HepG2 (cell line): ENCODE data around the gene UQCR11. TPM values are rescaled to one million over a fixed set of nuclear protein-coding genes. Genes with fewer than 3 reads are reported as not detected.

Source experiments
- ARID2 ChIP-seq: sonication (generic); formaldehyde crosslinking; IDR thresholded peaks from 2 replicates; pipeline ENCODE4 v1.8.1; 2022; ENCODE audit warnings: mild to moderate bottlenecking, missing genetic modification reagents, borderline replicate concordance
- EEA1 ChIP-seq: sonication (generic); formaldehyde crosslinking; IDR thresholded peaks from 2 replicates; pipeline ENCODE4 v1.5.1; 2020; ENCODE audit warnings: mild to moderate bottlenecking, missing genetic modification reagents, borderline replicate concordance
- EP300 ChIP-seq, 3 experiments: sonication (generic) in 1 of 3; formaldehyde crosslinking in 1 of 3; IDR thresholded peaks; 2 replicates each; pipeline versions ENCODE4 v1.5.1 to v1.6.1; 2011 to 2020; ENCODE audit warnings: low read depth in 2 of 3, low read length in 2 of 3, borderline replicate concordance in 1 of 3, improper control_type of control experiment in 1 of 3, mild to moderate bottlenecking in 1 of 3, missing genetic modification reagents in 1 of 3, moderate library complexity in 1 of 3
- GABPA ChIP-seq, 2 experiments: IDR thresholded peaks; 2 replicates each; pipeline ENCODE4 v1.6.1; 2011 to 2016; ENCODE audit warnings: low read depth in 2 of 2, low read length in 1 of 2, missing biosample characterization in 1 of 2, missing genetic modification characterization in 1 of 2
- HNRNPLL ChIP-seq: fragments of 200-400 bp; formaldehyde crosslinking; IDR thresholded peaks from 2 replicates; pipeline ENCODE4 v1.6.1; 2017; ENCODE audit warnings: mild to moderate bottlenecking, low read depth, low read length; ENCODE audit not compliant: poor library complexity, severe bottlenecking
- KLF16 ChIP-seq, 2 experiments: sonication (generic) in 1 of 2; formaldehyde crosslinking in 1 of 2; IDR thresholded peaks; 2 replicates each; pipeline versions ENCODE4 v1.6.1 to v1.8.0; 2016 to 2023; ENCODE audit warnings: missing genetic modification reagents in 2 of 2, missing compliant biosample characterization in 1 of 2
- NR1H2 ChIP-seq: sonication (generic); formaldehyde crosslinking; IDR thresholded peaks from 2 replicates; pipeline ENCODE4 v1.8.1; 2022; ENCODE audit warnings: low read depth, missing genetic modification reagents, borderline replicate concordance
- NR2F2 ChIP-seq: IDR thresholded peaks from 2 replicates; pipeline ENCODE4 v1.6.1; 2012; ENCODE audit warnings: low read depth, inconsistent platforms, borderline replicate concordance
- SMAD9 ChIP-seq: sonication (generic); formaldehyde crosslinking; IDR thresholded peaks from 2 replicates; pipeline ENCODE4 v1.5.1; 2020; ENCODE audit warnings: mild to moderate bottlenecking, missing genetic modification reagents
- ZNF230 ChIP-seq: sonication (generic); formaldehyde crosslinking; IDR thresholded peaks from 2 replicates; pipeline ENCODE4 v1.4.0; 2020; ENCODE audit warnings: mild to moderate bottlenecking, missing genetic modification reagents
- ZNF670 ChIP-seq: sonication (generic); formaldehyde crosslinking; IDR thresholded peaks from 2 replicates; pipeline ENCODE4 v1.8.0; 2022; ENCODE audit warnings: mild to moderate bottlenecking, missing genetic modification reagents, borderline replicate concordance
- polyA plus RNA-seq, 8 experiments: library from polyadenylated mRNA; depleted of rRNA in 3 of 8; stranded (reverse) in 7 of 8; unstranded in 1 of 8; fragments of >200 nt; fragmentation: Illumina TruSeq in 4 of 8; extraction: Trizol in 4 of 8; gene quantifications; 2 replicates each; pipeline versions ENCODE4 v1.2.1 to v1.2.3, GENCODE V29; 2011 to 2016; ENCODE audit warnings: low read depth in 4 of 8, missing spikeins in 1 of 8, mixed read lengths in 1 of 8; ENCODE audit not compliant: insufficient read depth in 1 of 8
- total RNA-seq, 5 experiments: library from RNA; depleted of rRNA; stranded (reverse); fragments of >200 nt; fragmentation: Illumina TruSeq; extraction: Trizol; gene quantifications; 2 replicates each; pipeline ENCODE4 v1.2.3, GENCODE V29; 2016; ENCODE audit warnings: low read depth in 1 of 5
- TF ChIP-seq, protein P1 (sequence below): sonication (generic); formaldehyde crosslinking; IDR thresholded peaks from 2 replicates; pipeline ENCODE4 v1.4.0; 2020; ENCODE audit warnings: missing genetic modification reagents, borderline replicate concordance
- TF ChIP-seq, protein P2 (sequence below): sonication (generic); formaldehyde crosslinking; IDR thresholded peaks from 2 replicates; pipeline ENCODE4 v1.5.1; 2020; ENCODE audit warnings: missing genetic modification reagents, mild to moderate bottlenecking, borderline replicate concordance
- TF ChIP-seq, protein P3 (sequence below): sonication (generic); formaldehyde crosslinking; conservative IDR thresholded peaks from 2 replicates; pipeline ENCODE4 v1.8.0; 2022; ENCODE audit warnings: mild to moderate bottlenecking, moderate library complexity, missing genetic modification reagents
- TF ChIP-seq, protein P4 (sequence below): sonication (generic); formaldehyde crosslinking; IDR thresholded peaks from 2 replicates; pipeline ENCODE4 v1.5.1; 2020; ENCODE audit warnings: missing genetic modification reagents, mild to moderate bottlenecking, borderline replicate concordance

The UQCR11 gene
- total and polyA plus RNA-seq, 2 of the 13 experiments (the other 11 are each of a cell fraction or from before 2014, with no cell fraction given), result 125 to 214 TPM

DNA sequence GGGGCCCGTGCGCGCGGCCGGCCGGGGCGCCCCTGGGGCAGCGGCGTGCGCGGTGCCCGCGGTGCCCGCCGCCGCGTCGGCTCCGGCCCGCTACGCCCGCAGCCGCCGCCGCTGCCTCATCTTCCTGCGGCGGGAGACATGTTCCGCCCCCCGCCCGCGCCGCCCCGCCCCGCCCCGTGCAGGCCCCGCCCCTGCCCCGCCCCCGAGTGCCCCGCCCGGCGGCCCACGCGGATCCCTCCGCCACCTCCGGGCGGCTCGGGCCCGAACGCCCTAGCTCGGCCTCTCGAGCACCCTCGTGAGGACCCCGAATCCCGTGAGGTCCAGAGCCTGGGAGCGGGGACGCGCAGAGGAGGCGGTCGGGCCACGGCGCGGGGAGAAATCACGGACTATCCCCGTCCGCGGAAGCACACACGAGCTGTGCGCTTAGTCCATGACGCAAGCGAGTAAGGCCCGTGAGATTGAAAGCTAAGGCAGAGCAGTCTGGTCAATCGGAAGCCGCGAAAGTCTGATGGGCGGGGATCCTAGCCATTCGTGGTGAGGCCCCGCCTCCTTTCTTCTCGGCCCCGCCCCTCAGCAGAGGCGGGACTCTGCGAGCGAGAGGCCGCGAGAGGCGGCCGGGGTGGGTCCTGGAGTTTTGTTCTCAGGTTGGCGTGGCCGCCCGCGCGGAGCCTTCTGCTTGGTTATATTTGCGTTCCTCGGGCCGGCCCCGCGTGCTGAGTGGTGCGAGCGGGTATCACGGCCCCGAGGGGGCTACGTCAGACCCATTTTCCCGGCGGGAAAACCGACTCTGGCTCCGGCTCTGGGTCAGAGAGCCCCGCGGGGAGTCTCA lies 47.4 kb upstream of the UQCR11 start, which contains the start of gene TCF3 (continued):
- TF ChIP-seq, protein P1, sequence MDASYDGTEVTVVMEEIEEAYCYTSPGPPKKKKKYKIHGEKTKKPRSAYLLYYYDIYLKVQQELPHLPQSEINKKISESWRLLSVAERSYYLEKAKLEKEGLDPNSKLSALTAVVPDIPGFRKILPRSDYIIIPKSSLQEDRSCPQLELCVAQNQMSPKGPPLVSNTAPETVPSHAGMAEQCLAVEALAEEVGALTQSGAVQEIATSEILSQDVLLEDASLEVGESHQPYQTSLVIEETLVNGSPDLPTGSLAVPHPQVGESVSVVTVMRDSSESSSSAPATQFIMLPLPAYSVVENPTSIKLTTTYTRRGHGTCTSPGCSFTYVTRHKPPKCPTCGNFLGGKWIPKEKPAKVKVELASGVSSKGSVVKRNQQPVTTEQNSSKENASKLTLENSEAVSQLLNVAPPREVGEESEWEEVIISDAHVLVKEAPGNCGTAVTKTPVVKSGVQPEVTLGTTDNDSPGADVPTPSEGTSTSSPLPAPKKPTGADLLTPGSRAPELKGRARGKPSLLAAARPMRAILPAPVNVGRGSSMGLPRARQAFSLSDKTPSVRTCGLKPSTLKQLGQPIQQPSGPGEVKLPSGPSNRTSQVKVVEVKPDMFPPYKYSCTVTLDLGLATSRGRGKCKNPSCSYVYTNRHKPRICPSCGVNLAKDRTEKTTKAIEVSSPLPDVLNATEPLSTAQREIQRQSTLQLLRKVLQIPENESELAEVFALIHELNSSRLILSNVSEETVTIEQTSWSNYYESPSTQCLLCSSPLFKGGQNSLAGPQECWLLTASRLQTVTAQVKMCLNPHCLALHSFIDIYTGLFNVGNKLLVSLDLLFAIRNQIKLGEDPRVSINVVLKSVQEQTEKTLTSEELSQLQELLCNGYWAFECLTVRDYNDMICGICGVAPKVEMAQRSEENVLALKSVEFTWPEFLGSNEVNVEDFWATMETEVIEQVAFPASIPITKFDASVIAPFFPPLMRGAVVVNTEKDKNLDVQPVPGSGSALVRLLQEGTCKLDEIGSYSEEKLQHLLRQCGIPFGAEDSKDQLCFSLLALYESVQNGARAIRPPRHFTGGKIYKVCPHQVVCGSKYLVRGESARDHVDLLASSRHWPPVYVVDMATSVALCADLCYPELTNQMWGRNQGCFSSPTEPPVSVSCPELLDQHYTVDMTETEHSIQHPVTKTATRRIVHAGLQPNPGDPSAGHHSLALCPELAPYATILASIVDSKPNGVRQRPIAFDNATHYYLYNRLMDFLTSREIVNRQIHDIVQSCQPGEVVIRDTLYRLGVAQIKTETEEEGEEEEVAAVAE (CRISPR knock-in tag), result 0 out of 2 replicates have a peak, but pooled peaks have one; percentile 60
- TF ChIP-seq GABPA (IDR thresholded peaks at IDR 0.05; ENCODE audit: low read depth, low read length), result peak; percentile 44
- TF ChIP-seq GABPA (CRISPR knock-in tag; IDR thresholded peaks at IDR 0.05; ENCODE audit: low read depth), result no peak
- peak in 1 of 2 experiments; percentile 28; a peak in 1 of 4 replicates for TF ChIP-seq EP300 (IDR thresholded peaks at IDR 0.05; ENCODE audit: low read depth in 2 of 2, low read length in 2 of 2)
- TF ChIP-seq EP300 (CRISPR knock-in tag; IDR thresholded peaks at IDR 0.05; ENCODE audit: borderline replicate concordance), result 0 out of 2 replicates have a peak, but pooled peaks have one; percentile 31
- TF ChIP-seq NR2F2, result no peak
- peak in 1 of 2 experiments; percentile 77; a peak in 2 of 4 replicates for TF ChIP-seq KLF16 (CRISPR knock-in tag; IDR thresholded peaks at IDR 0.05)
- TF ChIP-seq HNRNPLL, result peak; percentile 63
- TF ChIP-seq ZNF230, result no peak
- TF ChIP-seq, protein P2, sequence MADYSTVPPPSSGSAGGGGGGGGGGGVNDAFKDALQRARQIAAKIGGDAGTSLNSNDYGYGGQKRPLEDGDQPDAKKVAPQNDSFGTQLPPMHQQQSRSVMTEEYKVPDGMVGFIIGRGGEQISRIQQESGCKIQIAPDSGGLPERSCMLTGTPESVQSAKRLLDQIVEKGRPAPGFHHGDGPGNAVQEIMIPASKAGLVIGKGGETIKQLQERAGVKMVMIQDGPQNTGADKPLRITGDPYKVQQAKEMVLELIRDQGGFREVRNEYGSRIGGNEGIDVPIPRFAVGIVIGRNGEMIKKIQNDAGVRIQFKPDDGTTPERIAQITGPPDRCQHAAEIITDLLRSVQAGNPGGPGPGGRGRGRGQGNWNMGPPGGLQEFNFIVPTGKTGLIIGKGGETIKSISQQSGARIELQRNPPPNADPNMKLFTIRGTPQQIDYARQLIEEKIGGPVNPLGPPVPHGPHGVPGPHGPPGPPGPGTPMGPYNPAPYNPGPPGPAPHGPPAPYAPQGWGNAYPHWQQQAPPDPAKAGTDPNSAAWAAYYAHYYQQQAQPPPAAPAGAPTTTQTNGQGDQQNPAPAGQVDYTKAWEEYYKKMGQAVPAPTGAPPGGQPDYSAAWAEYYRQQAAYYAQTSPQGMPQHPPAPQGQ (CRISPR knock-in tag), result no peak
- no peak for TF ChIP-seq ARID2
- no peak for TF ChIP-seq ZNF670 (CRISPR knock-in tag)
- TF ChIP-seq EEA1 (CRISPR knock-in tag), result no peak
- no peak for TF ChIP-seq NR1H2 (CRISPR knock-in tag)
- TF ChIP-seq, protein P3, sequence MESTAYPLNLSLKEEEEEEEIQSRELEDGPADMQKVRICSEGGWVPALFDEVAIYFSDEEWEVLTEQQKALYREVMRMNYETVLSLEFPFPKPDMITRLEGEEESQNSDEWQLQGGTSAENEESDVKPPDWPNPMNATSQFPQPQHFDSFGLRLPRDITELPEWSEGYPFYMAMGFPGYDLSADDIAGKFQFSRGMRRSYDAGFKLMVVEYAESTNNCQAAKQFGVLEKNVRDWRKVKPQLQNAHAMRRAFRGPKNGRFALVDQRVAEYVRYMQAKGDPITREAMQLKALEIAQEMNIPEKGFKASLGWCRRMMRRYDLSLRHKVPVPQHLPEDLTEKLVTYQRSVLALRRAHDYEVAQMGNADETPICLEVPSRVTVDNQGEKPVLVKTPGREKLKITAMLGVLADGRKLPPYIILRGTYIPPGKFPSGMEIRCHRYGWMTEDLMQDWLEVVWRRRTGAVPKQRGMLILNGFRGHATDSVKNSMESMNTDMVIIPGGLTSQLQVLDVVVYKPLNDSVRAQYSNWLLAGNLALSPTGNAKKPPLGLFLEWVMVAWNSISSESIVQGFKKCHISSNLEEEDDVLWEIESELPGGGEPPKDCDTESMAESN, result peak; percentile 48; the same call in 1 of the 2 replicates
- TF ChIP-seq, protein P4, sequence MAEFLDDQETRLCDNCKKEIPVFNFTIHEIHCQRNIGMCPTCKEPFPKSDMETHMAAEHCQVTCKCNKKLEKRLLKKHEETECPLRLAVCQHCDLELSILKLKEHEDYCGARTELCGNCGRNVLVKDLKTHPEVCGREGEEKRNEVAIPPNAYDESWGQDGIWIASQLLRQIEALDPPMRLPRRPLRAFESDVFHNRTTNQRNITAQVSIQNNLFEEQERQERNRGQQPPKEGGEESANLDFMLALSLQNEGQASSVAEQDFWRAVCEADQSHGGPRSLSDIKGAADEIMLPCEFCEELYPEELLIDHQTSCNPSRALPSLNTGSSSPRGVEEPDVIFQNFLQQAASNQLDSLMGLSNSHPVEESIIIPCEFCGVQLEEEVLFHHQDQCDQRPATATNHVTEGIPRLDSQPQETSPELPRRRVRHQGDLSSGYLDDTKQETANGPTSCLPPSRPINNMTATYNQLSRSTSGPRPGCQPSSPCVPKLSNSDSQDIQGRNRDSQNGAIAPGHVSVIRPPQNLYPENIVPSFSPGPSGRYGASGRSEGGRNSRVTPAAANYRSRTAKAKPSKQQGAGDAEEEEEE (CRISPR knock-in tag), result no peak
- no peak for TF ChIP-seq SMAD9
